ENCODE measurements around the gene CD58.
"Not testable (repeated sequence)": the region's sequence is repeated elsewhere in the genome, so short reads cannot be mapped to it uniquely, and the experiment has no call there.

DNA sequence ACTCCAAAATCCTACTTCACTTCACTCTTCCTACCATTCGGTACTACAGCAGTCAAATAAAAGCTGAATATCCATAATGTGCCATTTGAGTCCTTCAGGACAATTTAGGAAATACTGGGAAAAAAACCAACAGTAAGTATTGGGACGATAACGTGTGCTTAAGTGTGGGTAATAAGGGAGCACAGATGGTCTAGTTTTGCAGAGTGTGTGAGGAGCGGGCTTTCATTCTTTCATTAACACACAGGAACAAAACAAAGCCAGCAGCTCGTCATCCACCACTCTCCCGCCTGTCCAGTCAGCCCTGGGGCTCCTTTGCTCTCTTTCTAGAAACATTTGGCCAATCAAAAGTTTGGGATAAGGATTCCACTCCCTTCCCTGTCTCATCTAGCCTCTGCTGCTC, 33.6 kb upstream of the CD58 start:
- TF ChIP-seq POLR2A, TAF1, SPI1, POLR2AphosphoS5 (IDR thresholded peaks at IDR 0.05; ENCODE audit: low read depth, low read length): not testable (repeated sequence)
